Liver (tissue), 3 donors: ENCODE data around the gene APOA5.

Experiments used
- EGR1 ChIP-seq, 2 donors: IDR thresholded peaks; 2 replicates each; pipeline ENCODE4 v1.6.1; 2016 to 2018; ENCODE audit warnings: antibody characterized with exemption in 2 of 2, low read depth in 2 of 2
- HNF4G ChIP-seq: IDR thresholded peaks from 2 replicates; pipeline ENCODE4 v1.6.1; 2016; ENCODE audit warnings: antibody characterized with exemption
- JUND ChIP-seq, 2 donors: IDR thresholded peaks; 2 replicates each; pipeline ENCODE4 v1.6.1; 2016; ENCODE audit warnings: antibody characterized with exemption in 2 of 2
- RAD21 ChIP-seq, 2 donors: IDR thresholded peaks; 2 replicates each; pipeline ENCODE4 v1.6.1; 2016; ENCODE audit warnings: antibody characterized with exemption in 2 of 2, mild to moderate bottlenecking in 2 of 2
- TAF1 ChIP-seq: conservative IDR thresholded peaks from 2 replicates; pipeline ENCODE4 v1.6.1; 2016; ENCODE audit warnings: antibody characterized with exemption, mild to moderate bottlenecking
- YY1 ChIP-seq: IDR thresholded peaks from 2 replicates; pipeline ENCODE4 v1.6.1; 2016; ENCODE audit warnings: antibody characterized with exemption, mild to moderate bottlenecking
- TF ChIP-seq, protein P1 (sequence below): fragments of 150-350 bp; IDR thresholded peaks from 2 replicates; pipeline ENCODE4 v1.5.1; 2017; ENCODE audit warnings: improper control_type of control experiment, low read depth, low read length; ENCODE audit not compliant: missing input control
- TF ChIP-seq, protein P2 (sequence below): IDR thresholded peaks from 2 replicates; pipeline ENCODE4 v1.6.1; 2016; ENCODE audit warnings: antibody characterized with exemption
- TF ChIP-seq, protein P3 (sequence below): IDR thresholded peaks from 2 replicates; pipeline ENCODE4 v1.6.1; 2016; ENCODE audit warnings: antibody characterized with exemption, mild to moderate bottlenecking
- TF ChIP-seq, protein P4 (sequence below): IDR thresholded peaks from 2 replicates; pipeline ENCODE4 v1.6.1; 2016; ENCODE audit warnings: antibody characterized with exemption
- donor health status: healthy.
- donor health status: healthy.

DNA sequence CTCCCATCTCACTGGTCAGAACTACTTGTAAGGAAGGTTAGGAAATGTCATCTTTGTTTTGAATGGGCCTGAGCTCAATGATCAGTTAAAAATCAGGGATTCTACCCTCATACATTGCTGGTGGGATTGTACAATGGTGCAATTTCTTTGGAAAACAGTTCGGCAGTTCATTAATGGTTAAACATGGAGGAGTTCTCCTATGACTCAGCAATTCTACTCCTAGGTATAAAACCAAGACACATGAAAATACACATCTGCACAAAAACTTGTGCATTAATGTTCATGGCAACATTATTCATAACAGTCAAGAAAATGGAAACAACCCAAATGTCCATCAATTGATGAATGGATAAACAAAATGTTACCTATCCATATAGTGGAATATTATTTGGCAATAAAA, 4.9 kb upstream of the APOA5 start:
- TF ChIP-seq YY1 = no peak
- TF ChIP-seq, protein P1, sequence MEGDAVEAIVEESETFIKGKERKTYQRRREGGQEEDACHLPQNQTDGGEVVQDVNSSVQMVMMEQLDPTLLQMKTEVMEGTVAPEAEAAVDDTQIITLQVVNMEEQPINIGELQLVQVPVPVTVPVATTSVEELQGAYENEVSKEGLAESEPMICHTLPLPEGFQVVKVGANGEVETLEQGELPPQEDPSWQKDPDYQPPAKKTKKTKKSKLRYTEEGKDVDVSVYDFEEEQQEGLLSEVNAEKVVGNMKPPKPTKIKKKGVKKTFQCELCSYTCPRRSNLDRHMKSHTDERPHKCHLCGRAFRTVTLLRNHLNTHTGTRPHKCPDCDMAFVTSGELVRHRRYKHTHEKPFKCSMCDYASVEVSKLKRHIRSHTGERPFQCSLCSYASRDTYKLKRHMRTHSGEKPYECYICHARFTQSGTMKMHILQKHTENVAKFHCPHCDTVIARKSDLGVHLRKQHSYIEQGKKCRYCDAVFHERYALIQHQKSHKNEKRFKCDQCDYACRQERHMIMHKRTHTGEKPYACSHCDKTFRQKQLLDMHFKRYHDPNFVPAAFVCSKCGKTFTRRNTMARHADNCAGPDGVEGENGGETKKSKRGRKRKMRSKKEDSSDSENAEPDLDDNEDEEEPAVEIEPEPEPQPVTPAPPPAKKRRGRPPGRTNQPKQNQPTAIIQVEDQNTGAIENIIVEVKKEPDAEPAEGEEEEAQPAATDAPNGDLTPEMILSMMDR = no peak
- no peak for TF ChIP-seq TAF1
- TF ChIP-seq, protein P2, sequence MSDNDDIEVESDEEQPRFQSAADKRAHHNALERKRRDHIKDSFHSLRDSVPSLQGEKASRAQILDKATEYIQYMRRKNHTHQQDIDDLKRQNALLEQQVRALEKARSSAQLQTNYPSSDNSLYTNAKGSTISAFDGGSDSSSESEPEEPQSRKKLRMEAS = no peak
- TF ChIP-seq, protein P3, sequence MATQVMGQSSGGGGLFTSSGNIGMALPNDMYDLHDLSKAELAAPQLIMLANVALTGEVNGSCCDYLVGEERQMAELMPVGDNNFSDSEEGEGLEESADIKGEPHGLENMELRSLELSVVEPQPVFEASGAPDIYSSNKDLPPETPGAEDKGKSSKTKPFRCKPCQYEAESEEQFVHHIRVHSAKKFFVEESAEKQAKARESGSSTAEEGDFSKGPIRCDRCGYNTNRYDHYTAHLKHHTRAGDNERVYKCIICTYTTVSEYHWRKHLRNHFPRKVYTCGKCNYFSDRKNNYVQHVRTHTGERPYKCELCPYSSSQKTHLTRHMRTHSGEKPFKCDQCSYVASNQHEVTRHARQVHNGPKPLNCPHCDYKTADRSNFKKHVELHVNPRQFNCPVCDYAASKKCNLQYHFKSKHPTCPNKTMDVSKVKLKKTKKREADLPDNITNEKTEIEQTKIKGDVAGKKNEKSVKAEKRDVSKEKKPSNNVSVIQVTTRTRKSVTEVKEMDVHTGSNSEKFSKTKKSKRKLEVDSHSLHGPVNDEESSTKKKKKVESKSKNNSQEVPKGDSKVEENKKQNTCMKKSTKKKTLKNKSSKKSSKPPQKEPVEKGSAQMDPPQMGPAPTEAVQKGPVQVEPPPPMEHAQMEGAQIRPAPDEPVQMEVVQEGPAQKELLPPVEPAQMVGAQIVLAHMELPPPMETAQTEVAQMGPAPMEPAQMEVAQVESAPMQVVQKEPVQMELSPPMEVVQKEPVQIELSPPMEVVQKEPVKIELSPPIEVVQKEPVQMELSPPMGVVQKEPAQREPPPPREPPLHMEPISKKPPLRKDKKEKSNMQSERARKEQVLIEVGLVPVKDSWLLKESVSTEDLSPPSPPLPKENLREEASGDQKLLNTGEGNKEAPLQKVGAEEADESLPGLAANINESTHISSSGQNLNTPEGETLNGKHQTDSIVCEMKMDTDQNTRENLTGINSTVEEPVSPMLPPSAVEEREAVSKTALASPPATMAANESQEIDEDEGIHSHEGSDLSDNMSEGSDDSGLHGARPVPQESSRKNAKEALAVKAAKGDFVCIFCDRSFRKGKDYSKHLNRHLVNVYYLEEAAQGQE = no peak
- no peak for TF ChIP-seq RAD21 (IDR thresholded peaks at IDR 0.05)
- TF ChIP-seq, protein P4, sequence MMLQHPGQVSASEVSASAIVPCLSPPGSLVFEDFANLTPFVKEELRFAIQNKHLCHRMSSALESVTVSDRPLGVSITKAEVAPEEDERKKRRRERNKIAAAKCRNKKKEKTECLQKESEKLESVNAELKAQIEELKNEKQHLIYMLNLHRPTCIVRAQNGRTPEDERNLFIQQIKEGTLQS = no peak
- no peak for TF ChIP-seq JUND (IDR thresholded peaks at IDR 0.05)
- no peak for TF ChIP-seq HNF4G
- no peak for TF ChIP-seq EGR1 (IDR thresholded peaks at IDR 0.05; ENCODE audit: low read depth in 2 of 2)
